Activated T-cell treated with anti-CD3 and anti-CD28 coated beads for 24 hours (primary cell): ENCODE results near the gene UROC1.

ENCODE experiments used
- DNase-seq: peaks from one replicate; pipeline ENCODE4 v3.0.0-alpha.2; 2020; ENCODE audit warnings: low read depth

UROC1 gene

GRCh38 chr3:126517291-126517951 lies at the start of gene UROC1:
Gene UROC1, minus strand, starts transcription at chr3:126517773. Its CDS starts 54 bp downstream, at chr3:126517719.
- DNase-seq: no peak

- DNase-seq: no peak
Measured at GRCh38 chr3:126562737-126563276, 45.2 kb upstream of the UROC1 start.

- no peak for DNase-seq
Measured at GRCh38 chr3:126558336-126559071, 40.9 kb upstream of the UROC1 start, which contains the start of gene C3orf22. Gene C3orf22, minus strand, starts transcription at chr3:126558932. Its CDS starts 5,542 bp downstream, at chr3:126553390.

GRCh38 chr3:126557761-126558160 lies 40.2 kb upstream of the UROC1 start:
- DNase-seq: no peak

GRCh38 chr3:126557415-126557745 lies 39.8 kb upstream of the UROC1 start:
- no peak for DNase-seq

- no peak for DNase-seq
Measured at GRCh38 chr3:126556637-126557414, 39.3 kb upstream of the UROC1 start.

- no peak for DNase-seq
Measured at GRCh38 chr3:126555795-126556636, 38.4 kb upstream of the UROC1 start.

GRCh38 chr3:126554560-126555525 lies 37.3 kb upstream of the UROC1 start:
- DNase-seq: no peak

GRCh38 chr3:126553284-126554084 lies 35.9 kb upstream of the UROC1 start:
- DNase-seq: no peak

GRCh38 chr3:126552688-126553283 lies 35.2 kb upstream of the UROC1 start:
- DNase-seq: no peak

GRCh38 chr3:126551839-126552687 lies 34.5 kb upstream of the UROC1 start:
- DNase-seq: no peak

- DNase-seq: no peak
Measured at GRCh38 chr3:126551121-126551838, 33.7 kb upstream of the UROC1 start.

GRCh38 chr3:126550488-126551051 lies 33.0 kb upstream of the UROC1 start:
- no peak for DNase-seq

- DNase-seq: no peak
Measured at GRCh38 chr3:126549861-126550487, 32.4 kb upstream of the UROC1 start.

GRCh38 chr3:126548556-126549466 lies 31.2 kb upstream of the UROC1 start:
- no peak for DNase-seq

- DNase-seq: no peak
Measured at GRCh38 chr3:126547721-126548120, 30.1 kb upstream of the UROC1 start.
